ENCODE measurements around the gene RASGRP3.

DNA sequence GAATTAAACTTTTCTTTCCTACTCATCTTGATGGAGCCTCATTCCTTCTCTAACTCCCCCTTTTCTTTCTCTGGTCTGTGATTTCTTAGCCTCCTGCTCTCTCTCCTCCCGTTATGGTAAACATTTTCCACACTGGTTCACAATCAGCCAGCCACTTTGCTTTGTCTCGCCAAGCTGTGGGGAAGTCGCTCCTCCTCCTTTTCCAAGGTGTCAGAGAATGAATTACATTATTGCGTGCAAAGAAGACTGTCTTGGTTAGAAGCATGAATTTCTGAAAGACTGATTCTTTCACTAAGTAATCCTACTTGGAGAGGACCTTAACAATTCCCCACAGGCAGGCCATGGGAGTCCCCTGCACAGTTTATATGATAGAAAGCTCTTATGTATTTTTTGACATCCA lies 46.1 kb downstream of the RASGRP3 start:
- TF ChIP-seq, protein P1, sequence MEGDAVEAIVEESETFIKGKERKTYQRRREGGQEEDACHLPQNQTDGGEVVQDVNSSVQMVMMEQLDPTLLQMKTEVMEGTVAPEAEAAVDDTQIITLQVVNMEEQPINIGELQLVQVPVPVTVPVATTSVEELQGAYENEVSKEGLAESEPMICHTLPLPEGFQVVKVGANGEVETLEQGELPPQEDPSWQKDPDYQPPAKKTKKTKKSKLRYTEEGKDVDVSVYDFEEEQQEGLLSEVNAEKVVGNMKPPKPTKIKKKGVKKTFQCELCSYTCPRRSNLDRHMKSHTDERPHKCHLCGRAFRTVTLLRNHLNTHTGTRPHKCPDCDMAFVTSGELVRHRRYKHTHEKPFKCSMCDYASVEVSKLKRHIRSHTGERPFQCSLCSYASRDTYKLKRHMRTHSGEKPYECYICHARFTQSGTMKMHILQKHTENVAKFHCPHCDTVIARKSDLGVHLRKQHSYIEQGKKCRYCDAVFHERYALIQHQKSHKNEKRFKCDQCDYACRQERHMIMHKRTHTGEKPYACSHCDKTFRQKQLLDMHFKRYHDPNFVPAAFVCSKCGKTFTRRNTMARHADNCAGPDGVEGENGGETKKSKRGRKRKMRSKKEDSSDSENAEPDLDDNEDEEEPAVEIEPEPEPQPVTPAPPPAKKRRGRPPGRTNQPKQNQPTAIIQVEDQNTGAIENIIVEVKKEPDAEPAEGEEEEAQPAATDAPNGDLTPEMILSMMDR (IDR thresholded peaks at IDR 0.05): no peak
- no peak for TF ChIP-seq POLR2A (IDR thresholded peaks at IDR 0.05)
